Amniotic epithelial cell (primary cell): ENCODE results near the gene LYRM9.
"Not testable (repeated sequence)": the region's sequence is repeated elsewhere in the genome, so short reads cannot be mapped to it uniquely, and the experiment has no call there.

Source experiments
- DNase-seq: peaks from one replicate; pipeline ENCODE4 v3.0.0-alpha.2; 2010; ENCODE audit warnings: low read depth

The LYRM9 gene

GRCh38 chr17:27892866-27893769 is at the start of gene LYRM9:
LYRM9 (minus strand) TSS chr17:27893365; CDS start chr17:27882694, 10,671 bp downstream.
- DNase-seq = peak; percentile 69

GRCh38 chr17:27940503-27941428 is 47.6 kb upstream of the LYRM9 start:
- DNase-seq = no peak

GRCh38 chr17:27939474-27940465 is 46.6 kb upstream of the LYRM9 start:
- no peak for DNase-seq

GRCh38 chr17:27938864-27939263 is 45.7 kb upstream of the LYRM9 start:
- no peak for DNase-seq

- DNase-seq = no peak
Measured at GRCh38 chr17:27938241-27938640, 45.1 kb upstream of the LYRM9 start.

- DNase-seq = no peak
Measured at GRCh38 chr17:27937025-27937546, 43.9 kb upstream of the LYRM9 start.

- peak; percentile 74 for DNase-seq
Measured at GRCh38 chr17:27930000-27930399, 36.8 kb upstream of the LYRM9 start.

GRCh38 chr17:27928587-27928986 is 35.4 kb upstream of the LYRM9 start:
- DNase-seq = no peak

GRCh38 chr17:27927781-27928180 is 34.6 kb upstream of the LYRM9 start:
- DNase-seq = no peak

GRCh38 chr17:27921599-27921998 is 28.4 kb upstream of the LYRM9 start:
- no peak for DNase-seq

GRCh38 chr17:27921077-27921476 is 27.9 kb upstream of the LYRM9 start:
- DNase-seq = no peak

- no peak for DNase-seq
Measured at GRCh38 chr17:27920569-27920968, 27.4 kb upstream of the LYRM9 start.

GRCh38 chr17:27919079-27919478 is 25.9 kb upstream of the LYRM9 start:
- peak; percentile 10 for DNase-seq

- DNase-seq = no peak
Measured at GRCh38 chr17:27918498-27918897, 25.3 kb upstream of the LYRM9 start.

- DNase-seq = no peak
Measured at GRCh38 chr17:27917000-27917399, 23.8 kb upstream of the LYRM9 start.

- no peak for DNase-seq
Measured at GRCh38 chr17:27915709-27916108, 22.5 kb upstream of the LYRM9 start.

- no peak for DNase-seq
Measured at GRCh38 chr17:27914382-27914781, 21.2 kb upstream of the LYRM9 start.

- no peak for DNase-seq
Measured at GRCh38 chr17:27912964-27913363, 19.8 kb upstream of the LYRM9 start.

- not testable (repeated sequence) for DNase-seq
Measured at GRCh38 chr17:27912299-27912698, 19.1 kb upstream of the LYRM9 start.

- no peak for DNase-seq
Measured at GRCh38 chr17:27907976-27908558, 14.9 kb upstream of the LYRM9 start.

GRCh38 chr17:27906623-27907022 is 13.5 kb upstream of the LYRM9 start:
- no peak for DNase-seq
